ENCODE results near the gene COL16A1.

- TF ChIP-seq CTCF (CRISPR knock-in tag; IDR thresholded peaks at IDR 0.05) (no peak), ZBTB20 (CRISPR knock-in tag; IDR thresholded peaks at IDR 0.05; ENCODE audit: borderline replicate concordance, low read depth) (no peak), RXRA (CRISPR knock-in tag; IDR thresholded peaks at IDR 0.05) (no peak), MYC (CRISPR knock-in tag; IDR thresholded peaks at IDR 0.05; ENCODE audit: borderline replicate concordance) (no peak), KDM5A (IDR thresholded peaks at IDR 0.05; ENCODE audit: borderline replicate concordance, low read length) (no peak), GPBP1L1 (CRISPR knock-in tag; IDR thresholded peaks at IDR 0.05) (no peak), POLR2AphosphoS5 (IDR thresholded peaks at IDR 0.05; ENCODE audit: low read depth, low read length) (no peak), POGK (CRISPR knock-in tag; conservative IDR thresholded peaks at IDR 0.05) (no peak), EP300 (IDR thresholded peaks at IDR 0.05; ENCODE audit: low read depth in 2 of 2, low read length in 2 of 2) (no peak), EP300 (CRISPR knock-in tag; IDR thresholded peaks at IDR 0.05; ENCODE audit: borderline replicate concordance) (no peak)
Observed at GRCh38 chr1:31655104-31655503, 48.7 kb downstream of the COL16A1 start.
